Measurements from ENCODE around the gene LEPR.
A peak's percentile ranks its signal among the peaks of the same experiment; 100 is the strongest.

DNA sequence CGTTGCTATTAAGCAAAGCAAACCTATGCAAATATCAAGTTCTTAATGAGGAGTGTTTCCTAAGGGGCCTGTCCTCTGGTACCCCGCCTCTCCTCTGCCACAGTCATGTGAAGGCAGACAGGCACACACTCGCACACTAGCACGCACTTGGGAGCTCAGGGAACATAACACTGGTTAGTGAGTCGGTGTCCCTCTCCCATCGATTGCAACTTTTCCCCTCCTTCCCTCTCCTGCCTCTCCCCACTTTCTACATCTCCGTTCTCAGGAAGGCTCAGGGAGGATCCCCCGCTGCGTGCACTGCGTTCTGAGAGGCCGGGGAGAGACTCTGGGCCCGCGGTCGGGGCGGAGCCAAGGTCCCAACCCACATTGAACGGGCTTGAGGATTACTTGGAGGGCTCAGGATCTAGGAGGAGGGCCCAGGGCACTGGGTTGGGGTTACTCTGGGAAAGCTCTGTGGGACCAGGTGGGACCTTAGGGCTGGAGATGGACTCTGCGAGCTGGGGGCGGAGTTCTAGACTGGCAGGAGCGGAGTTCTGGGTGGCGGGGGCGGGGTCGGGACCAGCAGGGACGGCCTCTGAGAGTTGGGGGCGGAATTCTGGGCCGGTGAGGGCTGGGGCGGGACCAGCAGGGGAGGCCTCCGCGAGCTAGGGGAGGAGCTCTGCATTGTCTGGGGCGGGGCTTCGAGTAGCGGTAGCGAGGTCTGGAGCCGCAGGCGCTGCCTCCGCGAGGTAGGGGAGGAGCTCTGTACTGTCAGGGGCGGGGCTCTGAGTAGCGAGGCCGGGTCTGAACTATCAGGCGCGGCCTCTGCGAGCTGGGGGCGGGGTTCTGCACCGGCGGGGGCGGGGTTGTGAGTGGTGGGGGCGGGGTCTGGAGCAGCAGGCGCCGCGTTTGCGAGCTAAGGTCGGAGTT is 533 bp upstream of the LEPR start:
- TF ChIP-seq, protein P1, sequence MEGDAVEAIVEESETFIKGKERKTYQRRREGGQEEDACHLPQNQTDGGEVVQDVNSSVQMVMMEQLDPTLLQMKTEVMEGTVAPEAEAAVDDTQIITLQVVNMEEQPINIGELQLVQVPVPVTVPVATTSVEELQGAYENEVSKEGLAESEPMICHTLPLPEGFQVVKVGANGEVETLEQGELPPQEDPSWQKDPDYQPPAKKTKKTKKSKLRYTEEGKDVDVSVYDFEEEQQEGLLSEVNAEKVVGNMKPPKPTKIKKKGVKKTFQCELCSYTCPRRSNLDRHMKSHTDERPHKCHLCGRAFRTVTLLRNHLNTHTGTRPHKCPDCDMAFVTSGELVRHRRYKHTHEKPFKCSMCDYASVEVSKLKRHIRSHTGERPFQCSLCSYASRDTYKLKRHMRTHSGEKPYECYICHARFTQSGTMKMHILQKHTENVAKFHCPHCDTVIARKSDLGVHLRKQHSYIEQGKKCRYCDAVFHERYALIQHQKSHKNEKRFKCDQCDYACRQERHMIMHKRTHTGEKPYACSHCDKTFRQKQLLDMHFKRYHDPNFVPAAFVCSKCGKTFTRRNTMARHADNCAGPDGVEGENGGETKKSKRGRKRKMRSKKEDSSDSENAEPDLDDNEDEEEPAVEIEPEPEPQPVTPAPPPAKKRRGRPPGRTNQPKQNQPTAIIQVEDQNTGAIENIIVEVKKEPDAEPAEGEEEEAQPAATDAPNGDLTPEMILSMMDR (IDR thresholded peaks at IDR 0.05) = no peak
- TF ChIP-seq EP300 (IDR thresholded peaks at IDR 0.05) (no peak), POLR2A (IDR thresholded peaks at IDR 0.05; ENCODE audit: low read depth) (no peak), POLR2AphosphoS5 (IDR thresholded peaks at IDR 0.05) (peak; percentile 20 to 40)

Measured in esophagus muscularis mucosa (tissue), 4 donors.